HCT116 (cell line): ENCODE results near the gene PHYKPL. TPM values are rescaled to one million over a fixed set of nuclear protein-coding genes. Genes with fewer than 3 reads are reported as not detected.

ENCODE experiments used
- ATAC-seq: fragments of 200-7000 bp; cut with Tn5 transposase; 2 replicates; pipeline ENCODE4 v1.9.1; 2020; ENCODE audit warnings: mild to moderate bottlenecking, moderate library complexity
- BruUV-seq: library from RNA; stranded (reverse); fragments of 400-500 nt; replicated peaks from 2 replicates; lab custom pipeline; 2021; lab: Mats Ljungman, UMichigan
- CTCF ChIA-PET: fragments of 300-600 bp; sonication (Branson Sonifier 250); formaldehyde crosslinking; loops from one replicate; lab custom pipeline; 2021; ENCODE audit warnings: antibody characterized with exemption; lab: Charles Lee
- POLR2A ChIA-PET: fragments of 300-600, 350-600 bp; sonication (Branson Sonifier 250); formaldehyde crosslinking; loops from one replicate; lab custom pipeline; 2021; ENCODE audit warnings: antibody characterized with exemption; lab: Charles Lee
- RAD21 ChIA-PET, 2 experiments: fragments of 300-600 bp; sonication (Branson Sonifier 250); formaldehyde crosslinking; loops; one replicate each; lab custom pipeline; 2023; ENCODE audit warnings: low total read pairs in 2 of 2; ENCODE audit not compliant: uncharacterized antibody in 2 of 2, unreplicated experiment in 2 of 2, low non-redundant PET in 1 of 2; lab: Charles Lee
- DNase-seq: peaks from one replicate; pipeline ENCODE4 v3.0.0-alpha.2; 2010; ENCODE audit warnings: low read depth, low spot score
- H2AFZ ChIP-seq: fragments of 200-600 bp; shearing (Covaris generic), sonication (generic); 2 replicates; pipeline ENCODE4 v1.6.1; 2017; ENCODE audit warnings: low read depth, mixed run types, mixed read lengths, antibody characterized with exemption, low read length; ENCODE audit not compliant: poor library complexity, severe bottlenecking
- H3K27ac ChIP-seq: 2 replicates; pipeline ENCODE4 v1.5.1; 2012; ENCODE audit warnings: low read depth, low read length
- H3K27me3 ChIP-seq: fragments of 200-600 bp; sonication (generic); 2 replicates; pipeline ENCODE4 v1.6.1; 2016; ENCODE audit warnings: mixed run types, low read length, mixed read lengths; ENCODE audit not compliant: insufficient read depth
- H3K36me3 ChIP-seq, 2 experiments: fragments of 200-500 bp in 1 of 2; fragments of 200-600 bp in 1 of 2; sonication (Bioruptor generic) in 1 of 2; sonication (generic) in 1 of 2; 2 replicates each; pipeline versions ENCODE4 v1.5.1 to v1.6.1; 2014 to 2016; ENCODE audit warnings: low read length in 2 of 2, inconsistent platforms in 1 of 2, mixed read lengths in 1 of 2, mixed run types in 1 of 2; ENCODE audit not compliant: insufficient read depth in 2 of 2, control insufficient read depth in 1 of 2
- H3K4me1 ChIP-seq, 2 experiments: fragments of 200-600 bp in 1 of 2; sonication (generic) in 1 of 2; 2 replicates each; pipeline versions ENCODE4 v1.5.1 to v1.6.1; 2012 to 2017; ENCODE audit warnings: low read length in 2 of 2, inconsistent platforms in 1 of 2, mild to moderate bottlenecking in 1 of 2, mixed read lengths in 1 of 2, mixed run types in 1 of 2, moderate library complexity in 1 of 2; ENCODE audit not compliant: insufficient read depth in 2 of 2, control insufficient read depth in 1 of 2
- H3K4me2 ChIP-seq: fragments of 200-600 bp; sonication (generic); 2 replicates; pipeline ENCODE4 v1.6.1; 2017; ENCODE audit warnings: mixed run types, low read length, mixed read lengths
- H3K4me3 ChIP-seq, 2 experiments: fragments of 200-600 bp in 1 of 2; sonication (generic) in 1 of 2; replicated peaks in 1 of 2; 2 replicates each; pipeline ENCODE4 v1.5.1; 2011 to 2016; ENCODE audit warnings: low read length in 2 of 2, control low read depth in 1 of 2, low read depth in 1 of 2, mild to moderate bottlenecking in 1 of 2, mixed read lengths in 1 of 2, mixed run types in 1 of 2
- H3K79me2 ChIP-seq: fragments of 200-600 bp; sonication (generic); 2 replicates; pipeline ENCODE4 v1.6.1; 2017; ENCODE audit warnings: mild to moderate bottlenecking, mixed run types, low read length, moderate library complexity, mixed read lengths; ENCODE audit not compliant: insufficient read depth
- H3K9ac ChIP-seq: fragments of 200-600 bp; sonication (generic); 2 replicates; pipeline ENCODE4 v1.6.1; 2016; ENCODE audit warnings: low read length, mixed read lengths
- H3K9me2 ChIP-seq: fragments of 200-600 bp; sonication (generic), shearing (Covaris generic); 2 replicates; pipeline ENCODE4 v1.6.1; 2017; ENCODE audit warnings: mixed run types, mild to moderate bottlenecking, moderate library complexity; ENCODE audit not compliant: insufficient read depth
- H3K9me3 ChIP-seq, 2 experiments: fragments of 200-500 bp in 1 of 2; fragments of 200-600 bp in 1 of 2; sonication (Bioruptor generic) in 1 of 2; sonication (generic) in 1 of 2; 2 replicates each; pipeline ENCODE4 v1.6.1; 2014 to 2017; ENCODE audit warnings: low read length in 2 of 2, mixed read lengths in 2 of 2, inconsistent platforms in 1 of 2, low read depth in 1 of 2, mild to moderate bottlenecking in 1 of 2, mixed run types in 1 of 2, moderate library complexity in 1 of 2; ENCODE audit not compliant: control insufficient read depth in 1 of 2, insufficient read depth in 1 of 2
- H4K20me1 ChIP-seq: fragments of 200-600 bp; sonication (generic), shearing (Covaris generic); 2 replicates; pipeline ENCODE4 v1.6.1; 2017; ENCODE audit warnings: mixed run types, mild to moderate bottlenecking, moderate library complexity; ENCODE audit not compliant: insufficient read depth
- CBX3 ChIP-seq: IDR thresholded peaks from 2 replicates; pipeline ENCODE4 v1.6.1; 2012; ENCODE audit warnings: low read depth
- CEBPB ChIP-seq: IDR thresholded peaks from 2 replicates; pipeline ENCODE4 v1.6.1; 2012; ENCODE audit warnings: low read depth
- EZH2 ChIP-seq: fragments of 200-600 bp; sonication (generic); IDR thresholded peaks from 2 replicates; pipeline ENCODE4 v1.6.1; 2017; ENCODE audit warnings: antibody characterized with exemption, mixed run types
- EZH2phosphoT487 ChIP-seq: fragments of 200-600 bp; IDR thresholded peaks from 2 replicates; pipeline ENCODE4 v1.6.1; 2018; ENCODE audit warnings: antibody characterized with exemption, borderline replicate concordance
- POLR2AphosphoS5 ChIP-seq: IDR thresholded peaks from 2 replicates; pipeline ENCODE4 v1.6.1; 2011; ENCODE audit warnings: mild to moderate bottlenecking, low read depth, low read length, moderate library complexity
- REST ChIP-seq: IDR thresholded peaks from 2 replicates; pipeline ENCODE4 v1.6.1; 2012; ENCODE audit warnings: low read depth
- SRF ChIP-seq: IDR thresholded peaks from 2 replicates; pipeline ENCODE4 v1.6.1; 2012; ENCODE audit warnings: low read depth
- ZFX ChIP-seq: fragments of 450-650 bp; IDR thresholded peaks from 2 replicates; pipeline ENCODE4 v1.6.1; 2017
- intact Hi-C: fragments of 100-400 bp; cut with micrococcal nuclease; formaldehyde crosslinking; loops from 2 replicates; pipeline ENCODE4 v1.10.0; 2022
- total RNA-seq: library from RNA; stranded (reverse); gene quantifications from one replicate; pipeline ENCODE4 v1.2.1, GENCODE V29; 2021; ENCODE audit not compliant: unreplicated experiment

Gene PHYKPL
- total RNA-seq, 1 experiment from 2014 or later, result 57.8 TPM

DNA sequence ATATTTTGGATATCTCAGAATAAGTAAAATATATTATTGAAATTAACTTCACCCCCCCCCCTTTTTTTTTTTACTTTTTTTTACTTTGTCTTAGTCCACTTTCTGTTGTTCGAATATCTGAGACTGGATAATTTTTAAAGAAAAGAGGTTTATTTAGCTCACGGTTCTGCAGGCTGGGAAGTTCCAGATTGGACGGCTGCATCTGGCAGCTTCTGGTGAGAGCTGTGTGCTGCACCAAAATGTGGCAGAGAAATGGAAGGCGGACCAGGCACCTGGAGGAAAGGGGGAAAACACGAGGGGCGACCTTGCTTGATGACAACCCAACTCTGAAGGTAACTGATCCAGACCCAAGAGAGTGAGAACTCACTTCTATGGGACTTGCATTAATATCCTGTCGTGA lies 39.8 kb downstream of the PHYKPL start:
- ChIA-PET RAD21 (no interaction called here), POLR2A (no interaction called here), CTCF (no interaction called here)
- H3K9me2 ChIP-seq, result no peaks in the 10 kb centered on the region
- no peaks in the 10 kb centered on the region for H3K27me3 ChIP-seq
- intact Hi-C loops, result no loop called here
- H3K36me3 ChIP-seq, result no peaks in the 10 kb centered on the region
- peaks cover 0 to 3% of the 10 kb centered on the region in 2 experiments; a peak in 1 of 4 replicates for H3K9me3 ChIP-seq
- ATAC-seq, result no peak
- H3K27ac ChIP-seq, result no peak overlapping the region
- H4K20me1 ChIP-seq, result no peaks in the 10 kb centered on the region
- DNase-seq, result no peak
- H3K4me3 ChIP-seq, result no peak overlapping the region
- TF ChIP-seq CEBPB (no peak), REST (no peak), ZFX (no peak), SRF (no peak), EZH2 (no peak), POLR2AphosphoS5 (no peak), EZH2phosphoT487 (no peak), CBX3 (0 out of 2 replicates have a peak, but pooled peaks have one; percentile 28)
- no peak overlapping the region for H3K9ac ChIP-seq
- no peak overlapping the region for H3K4me2 ChIP-seq
- no TSS peak for BruUV-seq
- no peaks in the 10 kb centered on the region for H3K4me1 ChIP-seq
- no peak overlapping the region for H2AFZ ChIP-seq
- H3K79me2 ChIP-seq, result no peaks in the 10 kb centered on the region
